ENCODE results near the gene ZNF850. TPM values are rescaled to one million over a fixed set of nuclear protein-coding genes. Genes with fewer than 3 reads are reported as not detected.

Gene ZNF850
- total RNA-seq, 1 donor from 2014 or later, result 3.3 TPM

GRCh38 chr19:36668646-36669045 lies 104.0 kb downstream of the ZNF850 start:
- H3K9me3 ChIP-seq, result peaks cover 42% of the 10 kb centered on the region
- H3K4me1 ChIP-seq, result peaks cover 21% of the 10 kb centered on the region
- H3K4me3 ChIP-seq, result no peak overlapping the region
- H3K36me3 ChIP-seq, result peaks cover 10% of the 10 kb centered on the region
- intact Hi-C loops (cut with DNase I), result no loop called here
- H3K27me3 ChIP-seq (ENCODE audit: low read depth), result no peaks in the 10 kb centered on the region
- ATAC-seq (no peak), DNase-seq (no peak)
- no peak overlapping the region for H3K27ac ChIP-seq
- TF ChIP-seq CTCF (IDR thresholded peaks at IDR 0.05), result no peak

- no peak for DNase-seq
- peak overlapping the region; percentile 69 for H3K4me3 ChIP-seq
- peaks cover 21% of the 10 kb centered on the region for H3K4me1 ChIP-seq
- peaks cover 45% of the 10 kb centered on the region for H3K9me3 ChIP-seq
- intact Hi-C loops (cut with DNase I), result no loop called here
- TF ChIP-seq CTCF (IDR thresholded peaks at IDR 0.05), result no peak
- no peak for ATAC-seq
- H3K36me3 ChIP-seq, result peaks cover 19% of the 10 kb centered on the region
- H3K27ac ChIP-seq, result no peak overlapping the region
- no peaks in the 10 kb centered on the region for H3K27me3 ChIP-seq (ENCODE audit: low read depth)
Measured at GRCh38 chr19:36665832-36666231, 106.8 kb downstream of the ZNF850 start.

Other genes with a start within 250 kb of the ZNF850 start
- gene ZNF260, start 244.5 kb downstream of the ZNF850 start, total RNA-seq, result 12.5 TPM
- gene ZNF529, start 199.5 kb downstream of the ZNF850 start, total RNA-seq, result 10.6 TPM
- 5.2 TPM for gene ZNF382, start 167.5 kb downstream of the ZNF850 start, total RNA-seq
- 7.5 TPM for gene ZNF461, start 106.0 kb downstream of the ZNF850 start, total RNA-seq
- gene ZNF567, start 85.2 kb downstream of the ZNF850 start, total RNA-seq, result 6.1 TPM
- gene ZNF790, start 65.6 kb upstream of the ZNF850 start, total RNA-seq, result 7.6 TPM
- 7.0 TPM for gene ZNF345, start 78.1 kb upstream of the ZNF850 start, total RNA-seq
- 2.6 TPM for gene ZNF829, start 143.5 kb upstream of the ZNF850 start, total RNA-seq
- gene ZNF568, start 143.5 kb upstream of the ZNF850 start, total RNA-seq, result 10.9 TPM